Urinary bladder (tissue), 4 donors: ENCODE results near the gene TERC. TPM values are rescaled to one million over a fixed set of nuclear protein-coding genes. Genes with fewer than 3 reads are reported as not detected.

Experiments used
- DNase-seq: peaks from one replicate; pipeline ENCODE4 v3.0.0-alpha.2; 2015; ENCODE audit errors: extremely low spot score
- H3K27ac ChIP-seq: one replicate; pipeline ENCODE4 v1.5.1; 2013; ENCODE audit warnings: low read depth, mild to moderate bottlenecking, moderate library complexity
- H3K36me3 ChIP-seq: one replicate; pipeline ENCODE4 v1.6.1; 2013; ENCODE audit warnings: mild to moderate bottlenecking, moderate library complexity; ENCODE audit not compliant: insufficient read depth
- H3K4me1 ChIP-seq: one replicate; pipeline ENCODE4 v1.6.1; 2013; ENCODE audit warnings: mild to moderate bottlenecking, moderate library complexity; ENCODE audit not compliant: insufficient read depth
- H3K4me3 ChIP-seq: one replicate; pipeline ENCODE4 v1.5.1; 2013; ENCODE audit warnings: low read depth, low read length
- WGBS: extraction: QIAGEN DNeasy Blood & Tissue Kit; methylation state at CpG from one replicate; pipeline ENCODE4 v1.1.7; 2013; 5-methylcytosine and 5-hydroxymethylcytosine counted together
- polyA plus RNA-seq: library from polyadenylated mRNA; stranded (reverse); fragments of 200-250 nt; gene quantifications from one replicate; pipeline ENCODE4 v1.2.3, GENCODE V29; 2013
- total RNA-seq: library from RNA; depleted of rRNA; stranded (reverse); fragments of >200 nt; gene quantifications from one replicate; pipeline ENCODE4 v1.2.3, GENCODE V29; 2014
- donor health status: healthy with polysubstance abuse.
- donor health status: healthy.

TERC gene
- total and polyA plus RNA-seq, 2 donors = 108 TPM; not detected in 1

DNA sequence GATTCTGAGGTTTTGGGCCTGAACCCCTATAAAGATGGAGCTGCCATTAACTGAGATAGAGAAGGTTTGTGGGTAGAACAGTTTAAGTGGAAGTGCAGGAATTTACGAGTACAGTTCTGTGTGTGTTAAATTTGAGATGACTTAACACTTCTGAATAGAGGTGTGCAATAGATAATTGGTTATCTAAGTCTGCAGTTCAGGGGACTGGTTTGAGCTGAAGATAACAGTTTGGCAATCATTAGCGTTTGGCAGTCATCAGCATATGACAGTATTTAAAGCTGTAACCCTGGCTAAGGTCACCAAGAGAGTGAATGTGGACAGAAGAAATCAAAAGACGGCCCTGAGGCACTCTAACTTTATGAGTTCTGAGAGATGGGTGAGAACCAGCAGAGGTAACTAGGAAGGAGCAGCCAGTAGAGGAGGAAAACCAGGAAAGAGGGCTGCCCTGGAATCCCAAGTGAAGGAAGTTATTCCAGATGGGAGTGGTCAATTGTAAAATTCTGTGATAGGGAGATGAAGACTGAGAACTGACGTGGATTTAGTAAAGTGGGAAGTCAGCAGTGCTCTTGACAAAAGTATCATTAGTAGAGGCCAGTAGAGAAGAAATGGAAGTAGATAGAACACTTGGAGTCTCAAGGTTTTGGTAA is 16.5 kb upstream of the TERC start:
- no peaks in the 10 kb centered on the region for H3K4me1 ChIP-seq
- H3K4me3 ChIP-seq = no peak overlapping the region
- 83% methylated on average over 4 of the region's 4 CpGs for WGBS

DNA sequence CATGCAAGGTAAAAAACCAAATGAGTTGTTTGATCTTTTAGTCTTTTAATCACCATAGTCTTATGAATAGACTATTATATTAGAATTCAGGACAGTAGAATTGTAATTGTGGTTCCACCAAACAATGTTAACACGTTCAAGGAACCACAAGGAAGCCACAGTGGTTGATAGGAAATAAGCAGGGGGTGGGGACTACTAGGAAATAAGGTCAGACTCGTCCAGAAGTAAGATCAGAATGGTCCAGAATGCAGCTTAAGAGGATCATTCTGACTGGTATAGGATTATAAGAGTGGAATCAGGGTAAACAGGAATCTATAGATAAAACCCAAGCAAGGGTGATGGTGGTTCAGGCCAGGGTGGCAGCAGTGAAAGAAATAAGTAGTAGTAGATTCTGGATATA is 15.9 kb upstream of the TERC start:
- Histone ChIP-seq H3K4me1 (no peaks in the 10 kb centered on the region), H3K27ac (no peak overlapping the region), H3K4me3 (no peak overlapping the region), H3K36me3 (peaks cover 2% of the 10 kb centered on the region)
- 66% methylated on average over 2 of the region's 2 CpGs for WGBS
- DNase-seq = no peak

More for the DNA sequence above, 16.5 kb upstream of the TERC start:
- no peak for DNase-seq
- peaks cover 5% of the 10 kb centered on the region for H3K36me3 ChIP-seq
- H3K27ac ChIP-seq = no peak overlapping the region

DNA sequence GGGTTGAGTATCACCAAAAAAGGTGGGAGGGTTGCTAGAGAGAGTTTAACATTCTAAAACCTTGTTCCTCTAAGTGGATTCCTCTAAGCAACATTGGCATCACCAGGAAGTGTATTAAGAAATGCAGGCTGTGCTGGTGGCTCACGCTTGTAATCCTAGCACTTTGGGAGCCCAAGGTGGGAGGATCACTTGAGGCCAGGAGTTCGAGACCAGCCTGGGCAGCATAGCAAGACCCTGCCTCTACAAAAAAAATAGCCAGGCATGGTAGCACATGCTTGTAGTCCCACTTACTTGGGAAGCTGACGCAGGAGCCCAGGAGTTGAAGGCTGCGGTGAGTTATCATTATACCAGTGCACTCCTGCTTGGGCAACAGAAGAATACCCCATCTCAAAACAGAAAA is 13.0 kb upstream of the TERC start:
- WGBS = 81% methylated on average over 4 of the region's 4 CpGs
- no peak overlapping the region for H3K27ac ChIP-seq
- no peak overlapping the region for H3K4me3 ChIP-seq
- no peak for DNase-seq
- no peaks in the 10 kb centered on the region for H3K4me1 ChIP-seq
- H3K36me3 ChIP-seq = peaks cover 2% of the 10 kb centered on the region

DNA sequence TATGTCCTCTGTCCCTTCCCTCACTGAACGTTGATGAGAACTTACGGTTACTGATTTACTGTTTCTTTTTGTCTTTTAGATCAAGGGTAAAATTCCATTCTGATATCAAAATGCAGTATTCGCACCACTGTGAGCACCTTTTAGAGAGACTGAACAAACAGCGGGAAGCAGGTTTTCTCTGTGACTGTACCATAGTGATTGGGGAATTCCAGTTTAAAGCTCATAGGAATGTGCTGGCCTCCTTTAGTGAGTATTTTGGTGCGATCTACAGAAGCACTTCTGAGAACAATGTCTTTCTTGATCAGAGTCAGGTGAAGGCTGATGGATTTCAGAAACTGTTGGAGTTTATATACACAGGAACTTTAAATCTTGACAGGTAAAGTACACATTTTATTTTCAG is 9.3 kb upstream of the TERC start:
- H3K36me3 ChIP-seq = no peaks in the 10 kb centered on the region
- DNase-seq = no peak
- H3K4me3 ChIP-seq = peak overlapping the region; percentile 71
- WGBS = 50% methylated on average over 5 of the region's 5 CpGs
- H3K27ac ChIP-seq = no peak overlapping the region
- no peaks in the 10 kb centered on the region for H3K4me1 ChIP-seq

DNA sequence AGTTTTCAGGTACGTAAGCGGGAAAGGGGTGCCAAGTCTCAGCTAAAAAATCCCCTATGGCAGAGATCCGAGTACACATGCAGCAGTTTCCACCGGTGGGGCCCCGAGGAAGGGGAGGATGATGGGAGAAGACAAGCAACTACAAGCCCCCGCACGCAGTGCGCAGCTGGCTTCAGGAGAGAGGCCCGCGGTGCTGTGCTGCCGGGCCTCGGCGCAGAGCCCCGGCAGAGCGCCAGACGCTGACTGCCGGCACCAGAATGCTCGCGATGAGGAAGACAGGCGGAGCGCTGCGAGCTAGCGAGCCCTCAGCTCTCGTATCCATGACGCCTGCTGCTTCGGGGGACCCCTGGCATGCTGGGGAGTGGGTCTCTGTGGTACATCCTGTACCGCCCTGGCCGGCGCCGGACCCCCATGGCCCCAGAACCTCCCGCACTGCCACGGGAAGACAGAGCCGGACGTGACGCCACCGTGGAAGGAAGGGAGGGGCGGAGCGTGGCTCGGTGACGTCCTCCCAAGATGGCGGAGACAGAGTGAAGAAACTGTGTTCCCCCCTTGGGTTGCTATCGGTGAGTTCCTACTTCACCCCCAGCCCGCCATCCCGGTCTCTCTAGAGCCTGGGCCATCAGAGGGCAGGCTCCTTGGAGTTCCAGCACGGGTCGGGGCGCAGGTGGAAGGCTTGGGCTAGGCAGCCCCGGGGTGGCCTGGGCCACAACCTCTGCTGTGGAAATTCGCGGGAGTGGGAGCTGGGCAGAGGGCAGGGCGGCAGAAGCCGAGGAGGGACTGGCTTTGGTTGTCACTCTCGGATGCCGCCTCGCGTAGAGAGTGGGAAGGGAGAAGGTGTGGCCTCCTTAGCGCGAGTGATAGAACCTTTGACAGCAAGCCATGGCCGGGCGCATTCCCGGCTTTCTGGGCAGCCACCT is 8.3 kb upstream of the TERC start, which contains the start of gene MYNN:
MYNN (plus strand) TSS at position 500 of the 920 bp plus-strand sequence. CDS start 900 bp downstream, outside the sequence.
- peak; percentile 87 for DNase-seq
- under 1% methylated on average over 61 of the region's 61 CpGs for WGBS
- Histone ChIP-seq H3K36me3 (no peaks in the 10 kb centered on the region), H3K4me3 (peak within 1 kb of the TSS; percentile 71), H3K27ac (peak within 1 kb of the TSS; percentile 99), H3K4me1 (no peaks in the 10 kb centered on the region)

DNA sequence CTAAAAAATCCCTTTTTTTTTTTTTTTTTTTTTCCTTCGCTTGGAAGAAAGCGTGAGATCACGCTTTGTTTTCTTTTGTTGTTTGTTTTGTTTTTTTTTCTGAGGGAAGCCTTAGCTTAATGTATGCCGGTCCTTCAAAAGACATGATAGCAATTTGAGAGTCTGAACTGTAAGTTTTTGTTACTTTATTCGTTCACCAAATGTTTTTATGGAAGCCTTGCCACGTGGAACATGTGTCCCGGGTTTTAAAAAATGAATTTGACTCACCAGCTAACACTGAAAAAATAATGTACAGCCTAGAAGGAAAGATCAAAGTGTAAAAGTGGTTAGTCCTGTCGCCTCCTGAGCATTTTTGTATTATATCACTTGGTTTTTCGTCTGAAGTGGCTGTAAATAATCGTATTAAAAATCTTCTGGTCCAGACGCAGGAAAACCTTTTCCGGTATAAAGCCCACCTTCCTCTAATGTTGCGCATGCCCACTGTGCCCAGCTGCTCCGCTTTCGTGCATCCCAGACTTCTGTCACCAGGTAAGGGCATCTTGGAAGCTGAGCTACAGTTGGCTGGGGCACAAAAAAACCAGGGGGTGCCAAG is 7.5 kb upstream of the TERC start:
- DNase-seq = peak; percentile 88
- Histone ChIP-seq H3K4me1 (no peaks in the 10 kb centered on the region), H3K4me3 (peak overlapping the region; percentile 71), H3K36me3 (no peaks in the 10 kb centered on the region), H3K27ac (peak overlapping the region; percentile 99)
- under 1% methylated on average over 15 of the region's 15 CpGs for WGBS

DNA sequence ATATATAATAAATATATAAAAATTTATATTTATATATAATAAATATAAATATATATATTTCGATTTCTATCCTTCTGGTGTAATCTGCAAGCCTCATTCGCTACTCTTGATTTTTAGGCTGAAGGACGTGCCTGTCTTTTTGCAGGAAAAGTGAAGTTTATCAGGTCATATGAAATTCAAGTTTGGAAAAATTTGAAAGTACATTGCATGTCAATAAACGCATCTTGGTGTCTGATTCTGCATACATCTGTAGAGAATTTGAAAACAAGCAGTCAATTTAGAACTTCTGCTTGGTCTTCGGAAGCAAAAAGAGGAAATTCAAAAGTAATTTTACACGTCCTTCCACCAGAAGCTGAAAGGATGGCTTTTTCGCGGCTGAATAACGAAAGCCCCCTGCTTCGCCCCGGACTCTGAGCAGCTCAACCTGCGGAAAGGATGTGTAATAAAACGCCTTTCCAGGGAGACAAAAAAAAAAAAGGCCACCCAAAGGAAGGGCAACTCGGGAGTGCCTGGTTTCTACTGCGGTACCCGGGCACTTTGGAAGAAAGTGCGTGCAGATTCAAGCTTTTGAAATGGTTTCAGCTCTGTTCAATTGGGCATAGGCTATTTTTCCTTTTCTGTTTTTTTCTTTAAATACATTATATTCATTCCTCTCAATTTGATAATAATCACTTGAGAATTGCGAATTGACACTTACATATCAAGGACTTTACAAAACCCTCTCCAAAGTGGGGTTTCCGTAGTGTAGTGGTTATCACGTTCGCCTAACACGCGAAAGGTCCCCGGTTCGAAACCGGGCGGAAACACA is 6.8 kb upstream of the TERC start:
- Histone ChIP-seq H3K4me1 (no peaks in the 10 kb centered on the region), H3K27ac (peak overlapping the region; percentile 99), H3K36me3 (no peaks in the 10 kb centered on the region), H3K4me3 (peak overlapping the region; percentile 56)
- peak; percentile 94 for DNase-seq
- under 1% methylated on average over 27 of the region's 27 CpGs for WGBS

DNA sequence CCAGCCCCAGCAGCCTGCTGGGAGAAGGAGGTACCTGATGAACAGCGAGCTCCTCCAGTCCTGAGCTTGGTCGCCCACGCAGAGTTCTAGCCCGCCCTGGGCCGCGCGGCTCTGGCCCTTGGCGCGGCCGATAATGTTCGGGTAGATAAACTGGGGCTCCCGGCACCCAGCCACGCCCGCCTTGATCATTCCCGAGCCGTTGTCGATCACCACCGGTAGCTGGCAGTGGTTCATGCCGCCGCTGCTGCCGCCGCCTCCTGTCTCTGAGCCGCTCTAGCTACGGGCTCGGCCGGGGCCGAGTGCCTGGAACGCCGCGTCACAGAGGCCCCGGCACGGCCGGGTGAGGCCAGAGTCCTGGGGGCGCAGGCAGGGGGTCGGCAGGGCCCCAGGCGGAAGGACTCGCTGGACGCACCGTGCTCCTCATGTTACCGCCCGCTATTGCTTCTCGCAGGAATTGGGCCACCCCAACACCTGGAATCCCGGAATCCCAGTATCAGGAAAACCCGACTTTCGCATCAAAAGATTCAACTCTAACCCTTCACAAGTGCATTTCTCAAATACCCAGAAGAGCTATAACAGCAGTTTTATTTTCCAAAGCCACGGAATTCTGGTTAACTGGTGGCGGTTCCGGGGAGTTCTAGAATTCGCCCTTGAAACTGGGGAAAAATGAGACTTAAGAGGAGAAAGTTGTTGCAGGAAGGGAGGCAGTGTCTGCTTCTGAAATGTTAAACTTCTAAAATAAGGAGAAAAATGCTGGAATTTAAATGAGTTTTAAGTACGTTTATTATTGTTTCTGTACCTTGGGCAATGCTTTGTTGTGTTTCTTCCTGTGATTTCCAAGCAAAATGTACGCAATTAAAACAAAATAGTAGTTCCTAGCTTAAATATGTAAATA is 4.7 kb upstream of the TERC start, which contains the start of gene ACTRT3:
ACTRT3 (minus strand) TSS at position 275 of the 895 bp plus-strand sequence; CDS start at position 234, 41 bp downstream.
- Histone ChIP-seq H3K36me3 (no peaks in the 10 kb centered on the region), H3K4me3 (peak within 1 kb of the TSS; percentile 62), H3K4me1 (no peaks in the 10 kb centered on the region), H3K27ac (peak within 1 kb of the TSS; percentile 70)
- WGBS = 2% methylated on average over 51 of the region's 51 CpGs
- peak; percentile 61 for DNase-seq

DNA sequence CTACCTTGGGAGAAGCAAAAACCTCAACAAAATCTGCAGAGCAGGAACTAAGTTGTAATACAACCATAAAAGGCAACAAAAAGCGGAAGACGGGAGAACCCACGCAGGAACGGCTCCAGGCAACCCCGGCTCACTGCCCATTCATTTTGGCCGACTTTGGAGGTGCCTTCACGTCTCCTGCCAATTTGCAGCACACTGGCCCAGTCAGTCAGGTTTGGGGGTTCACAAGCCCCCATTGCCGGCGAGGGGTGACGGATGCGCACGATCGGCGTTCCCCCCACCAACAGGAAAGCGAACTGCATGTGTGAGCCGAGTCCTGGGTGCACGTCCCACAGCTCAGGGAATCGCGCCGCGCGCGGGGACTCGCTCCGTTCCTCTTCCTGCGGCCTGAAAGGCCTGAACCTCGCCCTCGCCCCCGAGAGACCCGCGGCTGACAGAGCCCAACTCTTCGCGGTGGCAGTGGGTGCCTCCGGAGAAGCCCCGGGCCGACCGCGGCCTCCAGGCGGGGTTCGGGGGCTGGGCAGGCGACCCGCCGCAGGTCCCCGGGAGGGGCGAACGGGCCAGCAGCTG is 463 bp downstream of the TERC start:
- Histone ChIP-seq H3K27ac (peak overlapping the region; percentile 96), H3K4me1 (no peaks in the 10 kb centered on the region), H3K36me3 (no peaks in the 10 kb centered on the region), H3K4me3 (peak overlapping the region; percentile 73)
- DNase-seq = peak; percentile 29
- under 1% methylated on average over 46 of the region's 46 CpGs for WGBS

DNA sequence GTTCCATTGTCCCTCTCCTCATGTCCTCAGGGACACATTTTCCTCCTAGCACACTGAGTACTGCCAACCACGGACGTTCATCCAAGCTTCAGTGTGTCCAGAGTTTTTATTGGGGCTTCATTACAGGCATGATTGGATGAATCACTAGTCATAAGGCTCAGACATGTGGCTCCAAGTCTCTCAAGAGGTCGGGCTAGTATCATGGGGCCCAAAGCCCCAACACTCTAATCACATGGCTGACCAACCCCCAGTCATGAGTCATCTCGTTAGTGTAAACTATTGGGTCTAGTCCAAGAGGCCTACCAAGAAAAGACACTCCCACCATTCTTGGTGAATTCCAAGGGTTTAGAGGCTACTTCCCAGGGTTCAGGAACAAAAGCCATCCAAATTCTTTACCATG is 4.4 kb downstream of the TERC start:
- Histone ChIP-seq H3K4me1 (no peaks in the 10 kb centered on the region), H3K27ac (no peak overlapping the region), H3K36me3 (no peaks in the 10 kb centered on the region), H3K4me3 (no peak overlapping the region)
- 79% methylated on average over 4 of the region's 4 CpGs for WGBS
- no peak for DNase-seq

DNA sequence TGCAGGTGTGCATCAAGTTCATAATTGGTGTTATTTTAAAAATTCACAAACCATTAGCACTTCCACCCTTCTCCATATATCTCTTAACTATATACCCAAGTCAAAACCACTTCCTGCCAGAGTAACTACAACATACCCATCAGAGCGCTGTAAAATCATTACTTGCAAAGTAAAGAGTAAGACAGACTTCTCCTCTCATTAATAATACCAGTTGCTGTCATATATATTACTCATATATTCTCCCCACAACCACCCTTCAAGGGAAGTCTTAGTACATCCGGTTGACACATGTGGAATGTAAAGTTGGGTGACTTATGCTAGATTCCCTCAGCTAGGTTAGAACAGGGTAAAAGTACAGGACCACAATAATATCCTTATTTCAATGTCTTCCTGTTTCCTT is 5.6 kb downstream of the TERC start:
- DNase-seq = no peak
- no peak overlapping the region for H3K27ac ChIP-seq
- H3K4me1 ChIP-seq = no peaks in the 10 kb centered on the region
- WGBS = 84% methylated on average over 2 of the region's 2 CpGs
- H3K36me3 ChIP-seq = no peaks in the 10 kb centered on the region
- H3K4me3 ChIP-seq = no peak overlapping the region

DNA sequence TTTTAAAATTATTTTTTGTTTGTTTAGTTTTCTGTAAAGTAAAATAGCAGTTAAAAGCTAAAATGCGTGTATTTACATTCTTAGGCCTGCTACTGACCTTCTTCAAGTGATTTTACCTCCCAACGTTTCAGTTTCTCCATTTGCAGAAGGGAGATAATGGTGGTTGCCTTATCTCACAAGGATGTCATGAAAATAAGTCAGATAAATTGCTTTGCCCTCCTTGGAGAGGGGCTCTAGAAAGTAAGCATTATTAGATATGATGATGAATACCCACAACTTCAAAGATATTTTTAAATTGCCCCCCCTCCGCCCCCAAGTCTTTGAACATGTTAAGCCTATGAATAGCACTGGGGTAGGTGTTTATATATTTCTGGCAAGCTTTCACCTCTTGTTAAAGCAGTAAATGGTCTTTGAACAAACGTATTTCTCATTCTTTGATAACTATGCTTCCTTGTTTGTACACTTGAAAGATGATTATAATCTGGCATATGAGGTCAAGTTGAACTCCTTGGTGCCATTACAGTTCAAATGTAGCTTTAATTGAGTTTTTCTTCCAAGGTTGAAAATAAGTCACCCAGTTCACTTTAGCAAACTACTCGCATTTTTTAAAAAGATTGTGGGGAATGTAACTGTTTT is 6.4 kb downstream of the TERC start:
- WGBS = 41% methylated on average over 5 of the region's 5 CpGs
- no peak overlapping the region for H3K27ac ChIP-seq

More for the DNA sequence above, 6.4 kb downstream of the TERC start:
- no peak for DNase-seq
- no peaks in the 10 kb centered on the region for H3K4me1 ChIP-seq
- H3K4me3 ChIP-seq = no peak overlapping the region
- H3K36me3 ChIP-seq = no peaks in the 10 kb centered on the region
